ENCODE data around the gene SOS1.

SOS1 gene

DNA sequence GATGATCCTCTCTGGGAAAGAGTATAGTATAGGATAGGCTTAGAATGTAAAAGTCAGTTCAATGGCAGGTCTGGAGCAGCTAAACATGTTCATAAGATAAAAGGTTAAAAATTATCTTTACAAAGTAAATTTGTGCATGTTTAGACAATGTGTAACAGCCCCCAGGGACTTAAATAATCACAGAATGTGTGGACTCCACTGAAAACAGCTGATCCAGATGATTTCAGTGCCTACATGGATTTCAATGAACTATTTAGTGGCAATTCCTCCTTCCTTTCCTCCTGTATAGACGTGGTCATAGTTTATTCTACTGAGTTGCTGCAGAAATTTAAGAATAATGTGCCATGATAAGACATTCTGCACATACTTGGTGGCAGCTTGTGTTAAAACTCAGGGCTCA, 188.3 kb downstream of the SOS1 start:
- DNase-seq (ENCODE audit: low read depth in 3 of 3), result no peak

All from stimulated activated CD4-positive, alpha-beta T cell treated with anti-CD3 and anti-CD28 coated beads, TNF-alpha, amount 100 ng/mL, for 24 hours (primary cell).